MCF 10A (cell line): ENCODE measurements around the gene APBB2. TPM values are rescaled to one million over a fixed set of nuclear protein-coding genes. Genes with fewer than 3 reads are reported as not detected.
A peak's percentile ranks its signal among the peaks of the same experiment; 100 is the strongest.

Experiments
- BruUV-seq: library from RNA; stranded (reverse); fragments of 400-500 nt; replicated peaks from 2 replicates; lab custom pipeline; 2021; lab: Mats Ljungman, UMichigan
- CTCF ChIA-PET: fragments of 300-600 bp; sonication (Branson Sonifier 250); formaldehyde crosslinking; extraction: SDS; loops from one replicate; lab custom pipeline; 2021; ENCODE audit warnings: antibody characterized with exemption, inconsistent platforms; lab: Yijun Ruan, JAX
- POLR2A ChIA-PET: fragments of 300-600, 350-650 bp; sonication (Branson Sonifier 250); formaldehyde crosslinking; extraction: SDS; loops from one replicate; lab custom pipeline; 2020; ENCODE audit warnings: antibody characterized with exemption, inconsistent platforms; lab: Yijun Ruan, JAX
- DNase-seq: peaks from one replicate; pipeline ENCODE4 v3.0.0-alpha.2; 2018; ENCODE audit not compliant: unreplicated experiment
- H3K27ac Mint-ChIP-seq: one replicate; pipeline ENCODE4 v1.8.0; 2022; ENCODE audit warnings: mild to moderate bottlenecking, low read depth, mixed read lengths; ENCODE audit not compliant: unreplicated experiment
- H3K27me3 Mint-ChIP-seq: one replicate; pipeline ENCODE4 v1.8.0; 2022; ENCODE audit warnings: mixed read lengths; ENCODE audit not compliant: insufficient read depth, unreplicated experiment
- H3K36me3 Mint-ChIP-seq: one replicate; pipeline ENCODE4 v1.8.0; 2022; ENCODE audit warnings: mild to moderate bottlenecking, moderate library complexity, mixed read lengths; ENCODE audit not compliant: insufficient read depth, unreplicated experiment
- H3K4me1 Mint-ChIP-seq: one replicate; pipeline ENCODE4 v1.8.0; 2022; ENCODE audit warnings: mixed read lengths; ENCODE audit not compliant: insufficient read depth, unreplicated experiment
- H3K4me3 Mint-ChIP-seq: one replicate; pipeline ENCODE4 v1.8.0; 2022; ENCODE audit warnings: mild to moderate bottlenecking, moderate library complexity, mixed read lengths; ENCODE audit not compliant: unreplicated experiment
- H3K9me3 Mint-ChIP-seq: one replicate; pipeline ENCODE4 v1.8.0; 2022; ENCODE audit warnings: mixed read lengths; ENCODE audit not compliant: unreplicated experiment
- intact Hi-C: fragments of 100-400 bp; cut with micrococcal nuclease; formaldehyde crosslinking; loops from 2 replicates; pipeline ENCODE4 v1.14.1; 2022
- total RNA-seq: library from RNA; stranded (reverse); gene quantifications from 2 replicates; pipeline ENCODE4 v1.2.3, GENCODE V29; 2022
- TF ChIP-seq, protein P1 (sequence below): fragments of 200-600 bp; IDR thresholded peaks from one replicate; pipeline ENCODE4 v1.8.0; 2022; ENCODE audit warnings: antibody characterized with exemption, mild to moderate bottlenecking; ENCODE audit not compliant: unreplicated experiment

Gene APBB2
- total RNA-seq, 1 experiment from 2014 or later, result 201 TPM

DNA sequence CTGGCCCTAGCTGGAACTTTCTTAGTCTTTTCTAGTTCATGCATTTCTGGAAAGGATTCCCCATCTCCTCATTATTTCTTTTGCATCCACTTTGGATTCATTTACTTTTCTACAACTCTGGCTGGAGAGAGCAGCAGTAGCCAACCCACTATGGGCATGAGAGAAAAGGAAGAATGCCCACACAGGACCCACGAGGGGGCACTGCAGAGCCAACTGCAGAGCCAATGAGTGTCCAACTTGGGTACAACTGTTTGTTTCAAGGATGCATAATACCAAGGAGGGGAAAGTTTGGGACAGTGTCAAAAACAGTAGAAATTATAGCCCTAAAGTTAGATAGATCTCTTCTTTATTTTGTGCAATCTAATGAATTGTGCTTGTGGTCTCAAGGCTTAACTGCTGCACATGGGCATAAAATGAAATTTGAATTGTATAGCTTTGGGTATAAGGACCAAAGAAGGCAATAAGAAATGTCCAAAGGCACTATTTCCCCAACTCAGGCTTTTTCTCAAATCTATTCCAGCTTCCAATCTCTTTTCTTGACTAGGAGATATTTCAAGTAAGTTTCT lies 233.9 kb downstream of the APBB2 start:
- intact Hi-C loops, result loop anchor here (1.0 kb wide), 2 partner anchors 140 to 232 kb away; no protein-coding TSS in a partner anchor
- ChIA-PET POLR2A (interaction anchor here (0.9 to 3.0 kb wide), 7 partner anchors 17 to 232 kb away, joined by 3 to 17 read pairs (median 6); partner anchors contain the start of gene APBB2), CTCF (interaction anchor here (0.6 to 6.2 kb wide), 12 partner anchors 9 to 236 kb away, joined by 3 to 48 read pairs (median 4); partner anchors contain the start of gene APBB2)
- Mint-ChIP-seq H3K36me3 (peaks cover 70% of the 10 kb centered on the region), H3K27me3 (no peaks in the 10 kb centered on the region), H3K27ac (peak overlapping the region; percentile 49), H3K4me1 (peaks cover 5% of the 10 kb centered on the region), H3K4me3 (no peak overlapping the region), H3K9me3 (no peaks in the 10 kb centered on the region)
- BruUV-seq, result no TSS peak
- TF ChIP-seq, protein P1, sequence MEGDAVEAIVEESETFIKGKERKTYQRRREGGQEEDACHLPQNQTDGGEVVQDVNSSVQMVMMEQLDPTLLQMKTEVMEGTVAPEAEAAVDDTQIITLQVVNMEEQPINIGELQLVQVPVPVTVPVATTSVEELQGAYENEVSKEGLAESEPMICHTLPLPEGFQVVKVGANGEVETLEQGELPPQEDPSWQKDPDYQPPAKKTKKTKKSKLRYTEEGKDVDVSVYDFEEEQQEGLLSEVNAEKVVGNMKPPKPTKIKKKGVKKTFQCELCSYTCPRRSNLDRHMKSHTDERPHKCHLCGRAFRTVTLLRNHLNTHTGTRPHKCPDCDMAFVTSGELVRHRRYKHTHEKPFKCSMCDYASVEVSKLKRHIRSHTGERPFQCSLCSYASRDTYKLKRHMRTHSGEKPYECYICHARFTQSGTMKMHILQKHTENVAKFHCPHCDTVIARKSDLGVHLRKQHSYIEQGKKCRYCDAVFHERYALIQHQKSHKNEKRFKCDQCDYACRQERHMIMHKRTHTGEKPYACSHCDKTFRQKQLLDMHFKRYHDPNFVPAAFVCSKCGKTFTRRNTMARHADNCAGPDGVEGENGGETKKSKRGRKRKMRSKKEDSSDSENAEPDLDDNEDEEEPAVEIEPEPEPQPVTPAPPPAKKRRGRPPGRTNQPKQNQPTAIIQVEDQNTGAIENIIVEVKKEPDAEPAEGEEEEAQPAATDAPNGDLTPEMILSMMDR, result peak; percentile 32
- peak; percentile 61 for DNase-seq

DNA sequence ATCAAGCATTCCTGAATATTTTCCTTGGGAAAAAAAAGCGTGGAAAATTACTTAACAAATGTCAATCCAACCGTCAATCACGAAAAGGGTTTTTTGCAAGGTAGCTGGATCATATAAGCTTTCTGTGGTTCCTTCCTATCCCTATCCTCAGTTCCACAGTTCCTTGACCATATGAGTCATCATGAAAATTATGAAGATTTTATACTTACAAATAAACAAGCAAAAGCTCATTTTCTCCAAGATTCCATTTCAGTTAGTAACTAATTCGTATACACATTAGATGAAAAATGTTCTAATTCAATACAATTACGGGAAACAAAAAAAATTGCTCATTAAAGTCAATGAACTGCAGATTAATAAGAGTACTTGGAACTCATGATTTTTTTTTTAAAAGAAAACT lies 235.8 kb downstream of the APBB2 start:
- H3K27me3 Mint-ChIP-seq, result no peaks in the 10 kb centered on the region
- TF ChIP-seq, protein P1, result no peak
- no TSS peak for BruUV-seq
- H3K9me3 Mint-ChIP-seq, result no peaks in the 10 kb centered on the region
- CTCF ChIA-PET, result interaction anchor here (0.6 to 6.2 kb wide), 7 partner anchors 12 to 243 kb away, joined by 3 to 48 read pairs (median 4); partner anchors contain the start of gene APBB2
- no peak overlapping the region for H3K4me3 Mint-ChIP-seq
- no peak for DNase-seq
- H3K4me1 Mint-ChIP-seq, result peaks cover 15% of the 10 kb centered on the region
- peaks cover 67% of the 10 kb centered on the region for H3K36me3 Mint-ChIP-seq
- intact Hi-C loops, result no loop called here
- POLR2A ChIA-PET, result interaction anchor here (1.2 to 3.0 kb wide), 4 partner anchors 19 to 234 kb away, joined by 3 to 17 read pairs (median 8); partner anchors contain the start of gene APBB2
- no peak overlapping the region for H3K27ac Mint-ChIP-seq

DNA sequence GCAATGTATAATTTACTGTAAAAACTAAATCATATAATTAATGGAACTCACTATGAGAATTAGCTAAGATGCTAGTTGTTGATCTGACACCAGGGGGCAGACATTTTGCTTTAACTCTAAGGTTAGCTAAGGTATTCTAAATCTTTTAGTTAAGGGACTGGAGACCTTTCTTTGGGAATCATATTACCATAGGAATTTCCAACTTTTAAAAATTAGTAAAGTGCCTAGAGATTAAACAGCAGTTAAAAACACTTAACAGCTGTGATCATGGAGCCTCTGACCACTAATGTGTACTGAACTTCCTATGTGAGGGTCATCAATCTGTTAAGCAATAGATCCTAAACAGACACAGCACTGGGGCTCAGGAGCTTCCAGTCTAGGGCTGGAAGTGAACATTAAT lies 238.0 kb downstream of the APBB2 start:
- Mint-ChIP-seq H3K4me1 (peaks cover 15% of the 10 kb centered on the region), H3K36me3 (peaks cover 59% of the 10 kb centered on the region), H3K4me3 (no peak overlapping the region), H3K9me3 (no peaks in the 10 kb centered on the region), H3K27ac (peak overlapping the region; percentile 55), H3K27me3 (no peaks in the 10 kb centered on the region)
- no TSS peak for BruUV-seq
- ChIA-PET POLR2A (interaction anchor here (0.6 to 2.5 kb wide), 15 partner anchors 9 to 240 kb away, joined by 3 to 17 read pairs (median 3); partner anchors contain the start of gene APBB2), CTCF (interaction anchor here (0.7 to 6.2 kb wide), 30 partner anchors 9 to 836 kb away, joined by 3 to 48 read pairs (median 4); partner anchors contain the start of gene APBB2)
- peak; percentile 77 for DNase-seq
- intact Hi-C loops, result loop anchor here (1.0 to 2.0 kb wide), 2 partner anchors 50 to 236 kb away; no protein-coding TSS in a partner anchor
- TF ChIP-seq, protein P1, result peak; percentile 49

DNA sequence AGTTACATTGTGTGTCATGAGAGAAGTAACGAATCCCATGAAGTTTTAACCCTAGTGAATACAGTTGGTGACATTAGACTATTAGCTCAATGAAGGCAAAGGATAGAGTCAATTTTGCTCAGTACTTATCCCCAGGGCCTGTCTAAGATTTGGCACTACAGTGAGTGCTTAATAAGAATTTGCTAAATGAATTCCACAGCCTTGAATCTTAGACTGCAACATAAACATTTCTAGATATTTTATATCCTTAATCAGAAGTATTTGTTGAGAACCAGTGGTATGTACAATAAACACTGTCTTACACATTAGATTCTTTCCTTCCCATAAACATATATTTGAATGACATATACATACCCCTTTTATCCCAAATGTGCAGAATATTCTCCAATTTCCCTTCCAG lies 241.6 kb downstream of the APBB2 start:
- peaks cover 23% of the 10 kb centered on the region for H3K4me1 Mint-ChIP-seq
- intact Hi-C loops, result no loop called here
- TF ChIP-seq, protein P1, result no peak
- no peak overlapping the region for H3K4me3 Mint-ChIP-seq
- CTCF ChIA-PET, result interaction anchor here (0.6 to 2.4 kb wide), 5 partner anchors 48 to 243 kb away, joined by 3 to 6 read pairs (median 4); partner anchors contain the start of gene APBB2
- DNase-seq, result no peak
- H3K27me3 Mint-ChIP-seq, result no peaks in the 10 kb centered on the region
- POLR2A ChIA-PET, result interaction anchor here (1.0 to 1.4 kb wide), 2 partner anchors 13 to 17 kb away, joined by 3 read pairs; no protein-coding TSS in a partner anchor
- no peaks in the 10 kb centered on the region for H3K9me3 Mint-ChIP-seq
- BruUV-seq, result no TSS peak
- H3K36me3 Mint-ChIP-seq, result peaks cover 51% of the 10 kb centered on the region
- H3K27ac Mint-ChIP-seq, result no peak overlapping the region
